GM23338 (cell line): ENCODE data around the gene EDNRA. TPM values are rescaled to one million over a fixed set of nuclear protein-coding genes. Genes with fewer than 3 reads are reported as not detected.

ENCODE experiments used
- ATAC-seq: fragments of 200-7000 bp; cut with Tn5 transposase; 3 replicates; pipeline ENCODE4 v1.9.1; 2020
- DNase-seq: peaks from one replicate; pipeline ENCODE4 v3.0.0-alpha.2; 2015; ENCODE audit warnings: low spot score
- H2AFZ ChIP-seq: fragments of 200-600 bp; sonication (generic); 2 replicates; pipeline ENCODE4 v1.8.0; 2016; ENCODE audit warnings: antibody characterized with exemption, mild to moderate bottlenecking, moderate library complexity
- H3F3A ChIP-seq: fragments of 200-600 bp; sonication (generic); replicated peaks from 2 replicates; pipeline ENCODE4 v1.8.0; 2017; ENCODE audit warnings: antibody characterized with exemption, mixed run types, low read depth
- H3K27ac ChIP-seq: fragments of 200-600 bp; sonication (generic); 2 replicates; pipeline ENCODE4 v1.6.1; 2016; ENCODE audit warnings: low read depth
- H3K27me3 ChIP-seq: fragments of 200-600 bp; sonication (generic); 2 replicates; pipeline ENCODE4 v1.8.0; 2016; ENCODE audit warnings: mild to moderate bottlenecking, mixed run types, moderate library complexity; ENCODE audit not compliant: insufficient read depth
- H3K36me3 ChIP-seq: fragments of 200-600 bp; sonication (generic); 2 replicates; pipeline ENCODE4 v1.8.0; 2016; ENCODE audit warnings: mild to moderate bottlenecking; ENCODE audit not compliant: insufficient read depth
- H3K4me1 ChIP-seq: fragments of 200-600 bp; sonication (generic); 2 replicates; pipeline ENCODE4 v1.8.0; 2016; ENCODE audit warnings: mild to moderate bottlenecking, moderate library complexity; ENCODE audit not compliant: insufficient read depth
- H3K4me2 ChIP-seq: fragments of 200-600 bp; sonication (generic); 2 replicates; pipeline ENCODE4 v1.7.1; 2017; ENCODE audit warnings: mixed run types
- H3K4me3 ChIP-seq: fragments of 200-600 bp; sonication (generic); 2 replicates; pipeline ENCODE4 v1.6.1; 2016; ENCODE audit warnings: mixed run types
- H3K79me2 ChIP-seq: fragments of 200-600 bp; sonication (generic); replicated peaks from 2 replicates; pipeline ENCODE4 v1.8.0; 2017; ENCODE audit warnings: mild to moderate bottlenecking; ENCODE audit not compliant: insufficient read depth
- H3K9me2 ChIP-seq: fragments of 200-600 bp; sonication (generic); 2 replicates; pipeline ENCODE4 v1.8.0; 2017; ENCODE audit not compliant: insufficient read depth
- H4K20me1 ChIP-seq: fragments of 200-600 bp; sonication (generic); replicated peaks from 2 replicates; pipeline ENCODE4 v1.8.0; 2017; ENCODE audit warnings: mild to moderate bottlenecking; ENCODE audit not compliant: insufficient read depth
- H3K27ac Mint-ChIP-seq: 2 replicates; pipeline ENCODE4 v1.8.0; 2020; ENCODE audit warnings: inconsistent platforms, mild to moderate bottlenecking, moderate library complexity, mixed read lengths
- H3K27me3 Mint-ChIP-seq: 3 replicates; pipeline ENCODE4 v1.8.0; 2022; ENCODE audit warnings: low read depth, mild to moderate bottlenecking, moderate library complexity, mixed read lengths, inconsistent platforms; ENCODE audit not compliant: insufficient read depth, poor library complexity
- H3K36me3 Mint-ChIP-seq: 3 replicates; pipeline ENCODE4 v1.8.0; 2021; ENCODE audit warnings: low read depth, mild to moderate bottlenecking, inconsistent platforms, moderate library complexity, mixed read lengths
- H3K4me1 Mint-ChIP-seq: 3 replicates; pipeline ENCODE4 v1.8.0; 2020; ENCODE audit warnings: mild to moderate bottlenecking, inconsistent platforms, mixed read lengths
- H3K4me3 Mint-ChIP-seq: 3 replicates; pipeline ENCODE4 v1.8.0; 2021; ENCODE audit warnings: moderate library complexity, mild to moderate bottlenecking, inconsistent platforms, mixed read lengths
- H3K9me3 Mint-ChIP-seq: 3 replicates; pipeline ENCODE4 v1.8.0; 2020; ENCODE audit warnings: moderate library complexity, mild to moderate bottlenecking, inconsistent platforms, mixed read lengths
- CREB1 ChIP-seq: fragments of 250-450 bp; sonication (Bioruptor Pico); IDR thresholded peaks from 2 replicates; pipeline ENCODE4 v1.5.0; 2020; ENCODE audit warnings: low read depth, mild to moderate bottlenecking, moderate library complexity
- CTCF ChIP-seq, 2 experiments: fragments of 200-600 bp in 1 of 2; sonication (generic) in 1 of 2; conservative IDR thresholded peaks; 2 replicates each; pipeline versions ENCODE4 v1.5.1 to v1.6.1; 2016 to 2017; ENCODE audit warnings: antibody characterized with exemption in 2 of 2, low read depth in 2 of 2, mild to moderate bottlenecking in 2 of 2, moderate library complexity in 1 of 2
- NANOG ChIP-seq: IDR thresholded peaks from 2 replicates; pipeline ENCODE4 v1.6.1; 2016; ENCODE audit warnings: antibody characterized with exemption, borderline replicate concordance
- POLR2AphosphoS5 ChIP-seq: IDR thresholded peaks from 2 replicates; pipeline ENCODE4 v1.6.1; 2016; ENCODE audit warnings: antibody characterized with exemption, low read depth
- ZNF331 ChIP-seq: fragments of 250-450 bp; sonication (Bioruptor Pico); IDR thresholded peaks from 2 replicates; pipeline ENCODE4 v1.5.0; 2020; ENCODE audit warnings: low read depth, mild to moderate bottlenecking, moderate library complexity
- polyA plus RNA-seq: library from polyadenylated mRNA; unstranded; fragments of >200 nt; fragmentation: Nextera tagmentation; extraction: Ambion mirVana; gene quantifications from 2 replicates; pipeline ENCODE4 v1.2.1, GENCODE V29; 2016
- total RNA-seq: library from RNA; depleted of rRNA; stranded (reverse); fragments of >200 nt; shearing (Covaris generic); gene quantifications from 2 replicates; pipeline ENCODE4 v1.2.3, GENCODE V29; 2014
- TF ChIP-seq, protein P1 (sequence below): fragments of 250-450 bp; sonication (Bioruptor Pico); IDR thresholded peaks from 2 replicates; pipeline ENCODE4 v1.5.0; 2020; ENCODE audit warnings: mild to moderate bottlenecking, moderate library complexity

The EDNRA gene
- total and polyA plus RNA-seq, 2 experiments from 2014 or later = 1.5 to 5.0 TPM

DNA sequence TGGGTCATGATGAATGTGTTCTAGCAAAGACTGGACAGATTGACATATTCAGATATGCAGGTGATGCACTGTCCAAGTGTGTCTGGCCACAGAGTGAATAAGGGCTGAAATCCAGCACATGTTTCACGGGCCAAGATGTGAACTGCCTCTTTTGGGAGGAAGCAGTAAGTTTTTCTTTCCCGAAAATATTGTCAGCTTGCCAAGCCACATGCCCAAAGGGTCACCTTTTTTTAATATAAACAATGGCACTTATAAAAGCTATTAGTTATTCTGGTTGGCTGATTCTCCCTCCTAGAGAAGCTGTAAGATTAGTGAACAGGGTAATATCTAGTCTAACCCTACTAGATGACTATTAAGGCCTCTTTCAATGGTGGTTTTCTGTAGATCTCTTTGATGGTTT, 1.5 kb upstream of the EDNRA start:
- no peaks in the 10 kb centered on the region for H3K9me3 Mint-ChIP-seq
- H3K36me3 Mint-ChIP-seq = no peaks in the 10 kb centered on the region
- Histone ChIP-seq H3K4me3 (no peak overlapping the region), H3K36me3 (no peaks in the 10 kb centered on the region), H3K27ac (no peak overlapping the region), H3K9me2 (0 out of 2 replicates have a peak, but pooled peaks cover 8% of the 10 kb centered on the region), H3K4me2 (no peak overlapping the region), H3K79me2 (no peaks in the 10 kb centered on the region), H3F3A (no peaks in the 10 kb centered on the region), H3K4me1 (peaks cover 4% of the 10 kb centered on the region; the same call in 1 of the 2 replicates), H4K20me1 (no peaks in the 10 kb centered on the region; the same call in 1 of the 2 replicates), H2AFZ (no peak overlapping the region), H3K27me3 (peaks cover 39% of the 10 kb centered on the region)
- peaks cover 8% of the 10 kb centered on the region; the same call in 2 of the 3 replicates for H3K4me1 Mint-ChIP-seq
- no peak overlapping the region for H3K27ac Mint-ChIP-seq
- no peak overlapping the region for H3K4me3 Mint-ChIP-seq
- TF ChIP-seq CREB1 (CRISPR knock-in tag) (no peak), POLR2AphosphoS5 (no peak), CTCF (conservative IDR thresholded peaks at IDR 0.05; ENCODE audit: low read depth in 2 of 2) (no peak), NANOG (no peak), ZNF331 (CRISPR knock-in tag) (no peak)
- TF ChIP-seq, protein P1, sequence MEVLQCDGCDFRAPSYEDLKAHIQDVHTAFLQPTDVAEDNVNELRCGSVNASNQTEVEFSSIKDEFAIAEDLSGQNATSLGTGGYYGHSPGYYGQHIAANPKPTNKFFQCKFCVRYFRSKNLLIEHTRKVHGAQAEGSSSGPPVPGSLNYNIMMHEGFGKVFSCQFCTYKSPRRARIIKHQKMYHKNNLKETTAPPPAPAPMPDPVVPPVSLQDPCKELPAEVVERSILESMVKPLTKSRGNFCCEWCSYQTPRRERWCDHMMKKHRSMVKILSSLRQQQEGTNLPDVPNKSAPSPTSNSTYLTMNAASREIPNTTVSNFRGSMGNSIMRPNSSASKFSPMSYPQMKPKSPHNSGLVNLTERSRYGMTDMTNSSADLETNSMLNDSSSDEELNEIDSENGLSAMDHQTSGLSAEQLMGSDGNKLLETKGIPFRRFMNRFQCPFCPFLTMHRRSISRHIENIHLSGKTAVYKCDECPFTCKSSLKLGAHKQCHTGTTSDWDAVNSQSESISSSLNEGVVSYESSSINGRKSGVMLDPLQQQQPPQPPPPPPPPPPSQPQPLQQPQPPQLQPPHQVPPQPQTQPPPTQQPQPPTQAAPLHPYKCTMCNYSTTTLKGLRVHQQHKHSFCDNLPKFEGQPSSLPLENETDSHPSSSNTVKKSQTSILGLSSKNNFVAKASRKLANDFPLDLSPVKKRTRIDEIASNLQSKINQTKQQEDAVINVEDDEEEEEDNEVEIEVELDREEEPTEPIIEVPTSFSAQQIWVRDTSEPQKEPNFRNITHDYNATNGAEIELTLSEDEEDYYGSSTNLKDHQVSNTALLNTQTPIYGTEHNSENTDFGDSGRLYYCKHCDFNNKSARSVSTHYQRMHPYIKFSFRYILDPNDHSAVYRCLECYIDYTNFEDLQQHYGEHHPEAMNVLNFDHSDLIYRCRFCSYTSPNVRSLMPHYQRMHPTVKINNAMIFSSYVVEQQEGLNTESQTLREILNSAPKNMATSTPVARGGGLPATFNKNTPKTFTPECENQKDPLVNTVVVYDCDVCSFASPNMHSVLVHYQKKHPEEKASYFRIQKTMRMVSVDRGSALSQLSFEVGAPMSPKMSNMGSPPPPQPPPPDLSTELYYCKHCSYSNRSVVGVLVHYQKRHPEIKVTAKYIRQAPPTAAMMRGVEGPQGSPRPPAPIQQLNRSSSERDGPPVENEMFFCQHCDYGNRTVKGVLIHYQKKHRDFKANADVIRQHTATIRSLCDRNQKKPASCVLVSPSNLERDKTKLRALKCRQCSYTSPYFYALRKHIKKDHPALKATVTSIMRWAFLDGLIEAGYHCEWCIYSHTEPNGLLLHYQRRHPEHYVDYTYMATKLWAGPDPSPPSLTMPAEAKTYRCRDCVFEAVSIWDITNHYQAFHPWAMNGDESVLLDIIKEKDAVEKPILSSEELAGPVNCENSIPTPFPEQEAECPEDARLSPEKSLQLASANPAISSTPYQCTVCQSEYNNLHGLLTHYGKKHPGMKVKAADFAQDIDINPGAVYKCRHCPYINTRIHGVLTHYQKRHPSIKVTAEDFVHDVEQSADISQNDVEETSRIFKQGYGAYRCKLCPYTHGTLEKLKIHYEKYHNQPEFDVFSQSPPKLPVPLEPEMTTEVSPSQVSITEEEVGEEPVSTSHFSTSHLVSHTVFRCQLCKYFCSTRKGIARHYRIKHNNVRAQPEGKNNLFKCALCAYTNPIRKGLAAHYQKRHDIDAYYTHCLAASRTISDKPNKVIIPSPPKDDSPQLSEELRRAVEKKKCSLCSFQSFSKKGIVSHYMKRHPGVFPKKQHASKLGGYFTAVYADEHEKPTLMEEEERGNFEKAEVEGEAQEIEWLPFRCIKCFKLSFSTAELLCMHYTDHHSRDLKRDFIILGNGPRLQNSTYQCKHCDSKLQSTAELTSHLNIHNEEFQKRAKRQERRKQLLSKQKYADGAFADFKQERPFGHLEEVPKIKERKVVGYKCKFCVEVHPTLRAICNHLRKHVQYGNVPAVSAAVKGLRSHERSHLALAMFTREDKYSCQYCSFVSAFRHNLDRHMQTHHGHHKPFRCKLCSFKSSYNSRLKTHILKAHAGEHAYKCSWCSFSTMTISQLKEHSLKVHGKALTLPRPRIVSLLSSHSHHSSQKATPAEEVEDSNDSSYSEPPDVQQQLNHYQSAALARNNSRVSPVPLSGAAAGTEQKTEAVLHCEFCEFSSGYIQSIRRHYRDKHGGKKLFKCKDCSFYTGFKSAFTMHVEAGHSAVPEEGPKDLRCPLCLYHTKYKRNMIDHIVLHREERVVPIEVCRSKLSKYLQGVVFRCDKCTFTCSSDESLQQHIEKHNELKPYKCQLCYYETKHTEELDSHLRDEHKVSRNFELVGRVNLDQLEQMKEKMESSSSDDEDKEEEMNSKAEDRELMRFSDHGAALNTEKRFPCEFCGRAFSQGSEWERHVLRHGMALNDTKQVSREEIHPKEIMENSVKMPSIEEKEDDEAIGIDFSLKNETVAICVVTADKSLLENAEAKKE (CRISPR knock-in tag) = no peak
- peaks cover 21% of the 10 kb centered on the region for H3K27me3 Mint-ChIP-seq
- ATAC-seq = no peak
- DNase-seq = no peak
